H1 (cell line): ENCODE results near the gene MPHOSPH9. TPM values are rescaled to one million over a fixed set of nuclear protein-coding genes. Genes with fewer than 3 reads are reported as not detected.

Source experiments
- CTCF ChIA-PET: fragments of 300-600 bp; sonication (Branson Sonifier 250); formaldehyde crosslinking; loops from one replicate; lab custom pipeline; 2021; ENCODE audit not compliant: partially characterized antibody; lab: Charles Lee
- POLR2A ChIA-PET: fragments of 300-600 bp; sonication (Branson Sonifier 250); formaldehyde crosslinking; loops from one replicate; lab custom pipeline; 2021; ENCODE audit warnings: inconsistent platforms; ENCODE audit not compliant: partially characterized antibody; lab: Charles Lee
- DNase-seq, 2 experiments: peaks; one replicate each; pipeline versions ENCODE4 v3.0.0 to v3.0.0-alpha.2; 2010 to 2022; ENCODE audit warnings: low spot score in 2 of 2, low read depth in 1 of 2, mixed read lengths in 1 of 2
- FAIRE-seq: peaks from 2 replicates; lab custom pipeline; 2011; peaks lifted over from hg19 to GRCh38; lab: Jason Lieb, UNC
- H2AFZ ChIP-seq: 2 replicates; pipeline ENCODE4 v1.8.1; 2012; ENCODE audit warnings: low read length, inconsistent platforms
- H2AK5ac ChIP-seq: 2 replicates; pipeline ENCODE4 v1.6.1; 2013; ENCODE audit warnings: low read depth, low read length
- H2BK120ac ChIP-seq: replicated peaks from 2 replicates; pipeline ENCODE3; 2013; ENCODE audit warnings: low read depth, low read length, inconsistent platforms
- H2BK12ac ChIP-seq: 2 replicates; pipeline ENCODE4 v1.6.1; 2013; ENCODE audit warnings: low read depth, low read length
- H2BK15ac ChIP-seq: 2 replicates; pipeline ENCODE4 v1.6.1; 2013; ENCODE audit warnings: low read length
- H2BK20ac ChIP-seq: 2 replicates; pipeline ENCODE4 v1.6.1; 2013; ENCODE audit warnings: low read length
- H2BK5ac ChIP-seq: 2 replicates; pipeline ENCODE4 v1.6.1; 2013; ENCODE audit warnings: low read depth, low read length
- H3K14ac ChIP-seq: 2 replicates; pipeline ENCODE4 v1.6.1; 2013; ENCODE audit warnings: inconsistent platforms; ENCODE audit not compliant: insufficient read length
- H3K18ac ChIP-seq: 2 replicates; pipeline ENCODE4 v1.6.1; 2013; ENCODE audit warnings: low read length; ENCODE audit errors: extremely low read depth
- H3K23ac ChIP-seq: 2 replicates; pipeline ENCODE4 v1.6.1; 2013; ENCODE audit warnings: inconsistent platforms; ENCODE audit not compliant: insufficient read length
- H3K23me2 ChIP-seq: 2 replicates; pipeline ENCODE4 v1.6.1; 2013; ENCODE audit warnings: low read depth, low read length
- H3K27ac ChIP-seq: 2 replicates; pipeline ENCODE4 v1.6.1; 2011; ENCODE audit warnings: low read depth, low read length, inconsistent platforms
- H3K27me3 ChIP-seq, 4 experiments: replicated peaks in 1 of 4; 1 replicate in 1 of 4; 2 replicates in 3 of 4; pipeline versions ENCODE4 v1.6.1 to v1.8.1; 2011 to 2013; ENCODE audit warnings: low read length in 3 of 4, mild to moderate bottlenecking in 3 of 4, inconsistent platforms in 2 of 4, mixed read lengths in 2 of 4, moderate library complexity in 1 of 4; ENCODE audit not compliant: control insufficient read depth in 3 of 4, insufficient read depth in 3 of 4; ENCODE audit errors: extremely low read depth in 1 of 4
- H3K36me3 ChIP-seq, 4 experiments: 2 replicates each; pipeline versions ENCODE4 v1.6.1 to v1.8.1; 2011 to 2013; ENCODE audit warnings: mild to moderate bottlenecking in 4 of 4, low read length in 3 of 4, moderate library complexity in 2 of 4, control low read depth in 1 of 4, inconsistent platforms in 1 of 4; ENCODE audit not compliant: insufficient read depth in 4 of 4, control insufficient read depth in 2 of 4
- H3K4ac ChIP-seq: replicated peaks from 2 replicates; pipeline ENCODE3; 2013; ENCODE audit warnings: low read length, low read depth, mixed read lengths, inconsistent platforms; ENCODE audit not compliant: insufficient read length
- H3K4me1 ChIP-seq, 4 experiments: replicated peaks in 1 of 4; 1 replicate in 1 of 4; 2 replicates in 3 of 4; pipeline versions ENCODE4 v1.6.1 to v1.8.1; 2011 to 2013; ENCODE audit warnings: low read length in 3 of 4, inconsistent platforms in 2 of 4, mixed read lengths in 1 of 4; ENCODE audit not compliant: insufficient read depth in 4 of 4, control insufficient read depth in 3 of 4
- H3K4me2 ChIP-seq, 2 experiments: 2 replicates each; pipeline versions ENCODE4 v1.6.1 to v1.8.1; 2011 to 2013; ENCODE audit warnings: low read depth in 2 of 2, low read length in 2 of 2, control low read depth in 1 of 2, inconsistent platforms in 1 of 2, mild to moderate bottlenecking in 1 of 2; ENCODE audit not compliant: insufficient read depth in 1 of 2
- H3K4me3 ChIP-seq, 4 experiments: fragments of 200-600, 300-600 bp in 1 of 4; sonication (generic), shearing (Covaris generic), sonication (Bioruptor Twin) in 1 of 4; 2 replicates each; pipeline versions ENCODE4 v1.5.1 to v1.8.1; 2011 to 2016; ENCODE audit warnings: low read length in 4 of 4, low read depth in 3 of 4, control low read depth in 2 of 4, inconsistent platforms in 2 of 4, mild to moderate bottlenecking in 2 of 4, mixed read lengths in 1 of 4, moderate library complexity in 1 of 4; ENCODE audit not compliant: insufficient read depth in 2 of 4; ENCODE audit errors: extremely low read depth in 1 of 4
- H3K56ac ChIP-seq: replicated peaks from 2 replicates; pipeline ENCODE3; 2013; ENCODE audit warnings: low read depth, mild to moderate bottlenecking, mixed read lengths, low read length, inconsistent platforms; ENCODE audit not compliant: insufficient read length
- H3K79me1 ChIP-seq: 2 replicates; pipeline ENCODE4 v1.6.1; 2013; ENCODE audit warnings: low read depth, low read length, control low read depth
- H3K79me2 ChIP-seq, 2 experiments: 2 replicates each; pipeline versions ENCODE4 v1.6.1 to v1.8.1; 2012 to 2013; ENCODE audit warnings: low read length in 2 of 2, mild to moderate bottlenecking in 2 of 2, inconsistent platforms in 1 of 2; ENCODE audit not compliant: insufficient read depth in 2 of 2, control insufficient read depth in 1 of 2
- H3K9ac ChIP-seq, 4 experiments: replicated peaks in 1 of 4; 1 replicate in 1 of 4; 2 replicates in 3 of 4; pipeline versions ENCODE4 v1.6.1 to v1.8.1; 2011 to 2013; ENCODE audit warnings: low read depth in 3 of 4, low read length in 3 of 4, control low read depth in 2 of 4, mild to moderate bottlenecking in 2 of 4, moderate library complexity in 2 of 4, inconsistent platforms in 1 of 4; ENCODE audit errors: extremely low read depth in 1 of 4
- H3K9me3 ChIP-seq, 2 experiments: 2 replicates each; pipeline versions ENCODE4 v1.6.1 to v1.8.1; 2012 to 2013; ENCODE audit warnings: mild to moderate bottlenecking in 2 of 2, moderate library complexity in 2 of 2, control low read depth in 1 of 2, inconsistent platforms in 1 of 2, low read depth in 1 of 2, low read length in 1 of 2, mixed read lengths in 1 of 2; ENCODE audit not compliant: insufficient read depth in 2 of 2
- H4K20me1 ChIP-seq, 2 experiments: replicated peaks in 1 of 2; 2 replicates each; pipeline versions ENCODE3 to v1.8.1; 2011 to 2013; ENCODE audit warnings: inconsistent platforms in 2 of 2, low read length in 2 of 2, mild to moderate bottlenecking in 1 of 2; ENCODE audit not compliant: insufficient read depth in 2 of 2, control insufficient read depth in 1 of 2
- H4K5ac ChIP-seq: 2 replicates; pipeline ENCODE4 v1.6.1; 2013; ENCODE audit warnings: low read length, low read depth, mixed read lengths, inconsistent platforms; ENCODE audit not compliant: insufficient read length
- H4K8ac ChIP-seq: 2 replicates; pipeline ENCODE4 v1.8.0; 2013; ENCODE audit warnings: mild to moderate bottlenecking, moderate library complexity, low read length, inconsistent platforms; ENCODE audit not compliant: insufficient read depth; ENCODE audit errors: extremely low read depth
- H4K91ac ChIP-seq: replicated peaks from 2 replicates; pipeline ENCODE3; 2013; ENCODE audit warnings: low read length, mixed read lengths, inconsistent platforms; ENCODE audit not compliant: insufficient read length
- ASH2L ChIP-seq: fragments of 200-600, 300-600 bp; sonication (generic); IDR thresholded peaks from one replicate; pipeline ENCODE4 v1.7.1; 2017; ENCODE audit warnings: low read length
- PHF8 ChIP-seq: fragments of 200-600 bp; sonication (generic); conservative IDR thresholded peaks from 2 replicates; pipeline ENCODE4 v1.7.1; 2012; ENCODE audit warnings: low read depth, mild to moderate bottlenecking, inconsistent platforms, low read length, moderate library complexity
- RXRA ChIP-seq: IDR thresholded peaks from 2 replicates; pipeline ENCODE4 v1.6.1; 2011; ENCODE audit warnings: low read depth, mild to moderate bottlenecking, low read length, moderate library complexity; ENCODE audit not compliant: insufficient read depth
- TAF1 ChIP-seq: IDR thresholded peaks from 2 replicates; pipeline ENCODE4 v1.6.1; 2011; ENCODE audit warnings: mild to moderate bottlenecking, low read depth, low read length
- YY1 ChIP-seq: IDR thresholded peaks from 2 replicates; pipeline ENCODE4 v1.6.1; 2011; ENCODE audit warnings: low read depth, mild to moderate bottlenecking, low read length
- WGBS, 2 experiments: shearing (Covaris generic) in 1 of 2; methylation state at CpG; one replicate each; pipeline versions ENCODE4 v1.1.6 to v1.1.7; 2013 to 2015; ENCODE audit warnings: low lambda C conversion rate in 2 of 2, mixed read lengths in 2 of 2, inconsistent platforms in 1 of 2, low coverage in 1 of 2, missing lambda C conversion rate in 1 of 2; ENCODE audit not compliant: insufficient replicate concordance in 2 of 2, insufficient coverage in 1 of 2, insufficient read length in 1 of 2; ENCODE audit errors: extremely low coverage in 1 of 2, missing lambda C conversion rate in 1 of 2; 5-methylcytosine and 5-hydroxymethylcytosine counted together
- polyA plus RNA-seq, 7 experiments: library from polyadenylated mRNA; depleted of rRNA in 3 of 7; stranded (reverse) in 5 of 7; unstranded in 2 of 7; fragments of >200 nt in 5 of 7; fragments of 200-250 nt in 2 of 7; gene quantifications; 1 replicate in 5 of 7; 2 replicates in 1 of 7; 4 replicates in 1 of 7; pipeline versions ENCODE4 v1.2.1 to v1.2.3, GENCODE V29; 2011 to 2013; ENCODE audit warnings: missing spikeins in 2 of 7, mixed read lengths in 2 of 7
- total RNA-seq: library from RNA; stranded (reverse); fragmentation: NEBNext Ultra II Directional; extraction: Animal tissue kit (Norgen Biotek cat#: 25700); gene quantifications from 2 replicates; pipeline ENCODE4 v1.2.1, GENCODE V29; 2021

Gene MPHOSPH9
- total and polyA plus RNA-seq, 2 of the 8 experiments (the other 6 are each of a cell fraction or from before 2014, with no cell fraction given), result 8.8 to 48.8 TPM

- Histone ChIP-seq H3K79me2 (peaks cover 0 to 57% of the 10 kb centered on the region in 2 experiments; a peak in 2 of 4 replicates), H3K9me3 (no peaks in the 10 kb centered on the region), H2BK5ac (peak overlapping the region; percentile 97), H3K36me3 (peaks cover 0 to 18% (median 12%) of the 10 kb centered on the region in 4 experiments; a peak in 6 of 8 replicates), H2AFZ (no peak overlapping the region), H3K56ac (peak overlapping the region; percentile 56), H3K4ac (no peak overlapping the region), H2BK120ac (no peak overlapping the region), H2BK12ac (peak overlapping the region; percentile 91; the same call in 1 of the 2 replicates), H2AK5ac (peak overlapping the region; percentile 84; the same call in 1 of the 2 replicates), H3K4me3 (peak overlapping the region; percentile 75 to 94 (median 88)), H4K8ac (peak overlapping the region; percentile 87; the same call in 1 of the 2 replicates), H4K20me1 (peaks cover 8% of the 10 kb centered on the region in 2 experiments), H4K5ac (no peak overlapping the region), H2BK15ac (no peak overlapping the region; the same call in 1 of the 2 replicates), H3K23me2 (peaks cover 9% of the 10 kb centered on the region), H3K14ac (no peak overlapping the region), H3K9ac (peak overlapping the region; percentile 59 to 92 (median 89)), H3K27me3 (no peaks in the 10 kb centered on the region), H3K23ac (no peak overlapping the region), H3K18ac (peak overlapping the region; percentile 93; the same call in 1 of the 2 replicates), H4K91ac (peak overlapping the region; percentile 84), H3K79me1 (peaks cover 6% of the 10 kb centered on the region), H3K4me1 (peaks cover 2 to 17% (median 13%) of the 10 kb centered on the region in 4 experiments), H3K27ac (peak overlapping the region; percentile 85), H3K4me2 (peak overlapping the region; percentile 93 to 96), H2BK20ac (peak overlapping the region; percentile 95; the same call in 1 of the 2 replicates)
- WGBS, 2 experiments, result 11% methylated on average over 21 of the region's 32 CpGs; no CpG with 5 or more reads in 1 of the 2 experiments
- CTCF ChIA-PET, result interaction anchor here (0.6 to 1.5 kb wide), 9 partner anchors 10 to 368 kb away, joined by 3 to 4 read pairs (median 3); partner anchors contain the start of gene MTRFR
- POLR2A ChIA-PET, result interaction anchor here (0.6 to 5.2 kb wide), 26 partner anchors 8 to 443 kb away, joined by 3 to 42 read pairs (median 4); partner anchors contain the start of genes ATP6V0A2, DDX55, KMT5A and MPHOSPH9
- DNase-seq (peak in 1 of 2 experiments; percentile 81), FAIRE-seq (no peak)
- TF ChIP-seq TAF1 (peak; percentile 66; the same call in 1 of the 2 replicates), YY1 (peak; percentile 89), ASH2L (peak; percentile 42), RXRA (no peak), PHF8 (no peak)
These were observed 36.5 kb upstream of the MPHOSPH9 start for GRCh38 chr12:123269395-123269892.
